Heart left ventricle (tissue), 16 donors: Measurements from ENCODE around the gene ERO1A. TPM values are rescaled to one million over a fixed set of nuclear protein-coding genes. Genes with fewer than 3 reads are reported as not detected.

Source experiments
- ATAC-seq, 4 donors: fragments of 200-7000 bp; cut with Tn5 transposase; one replicate each; pipeline ENCODE4 v1.9.1; 2020 to 2022; ENCODE audit warnings: moderate library complexity in 4 of 4, mild to moderate bottlenecking in 3 of 4, moderate number of reproducible peaks in 1 of 4
- DNase-seq, 5 donors: peaks; one replicate each; pipeline ENCODE4 v3.0.0-alpha.2; 2020
- H3K27ac ChIP-seq, 12 donors: fragments of 200-600 bp; sonication (generic) in 4 of 12; one replicate each; pipeline versions ENCODE4 v1.5.0 to v1.8.0; 2016 to 2022; ENCODE audit warnings: mild to moderate bottlenecking in 2 of 12
- H3K27me3 ChIP-seq, 9 donors: fragments of 200-600 bp; sonication (generic) in 2 of 9; one replicate each; pipeline versions ENCODE4 v1.5.1 to v1.8.0; 2016 to 2022; ENCODE audit warnings: mild to moderate bottlenecking in 3 of 9
- H3K36me3 ChIP-seq, 9 donors: fragments of 200-600 bp; sonication (generic) in 2 of 9; one replicate each; pipeline versions ENCODE4 v1.5.0 to v1.8.0; 2018 to 2022; ENCODE audit warnings: mild to moderate bottlenecking in 2 of 9
- H3K4me1 ChIP-seq, 12 donors: fragments of 200-600 bp; sonication (generic) in 4 of 12; one replicate each; pipeline versions ENCODE4 v1.5.0 to v1.8.0; 2016 to 2022; ENCODE audit warnings: mild to moderate bottlenecking in 3 of 12
- H3K4me3 ChIP-seq, 12 donors: fragments of 200-600 bp; sonication (generic) in 4 of 12; one replicate each; pipeline versions ENCODE4 v1.5.0 to v1.8.0; 2017 to 2022; ENCODE audit warnings: mild to moderate bottlenecking in 9 of 12, moderate library complexity in 4 of 12
- H3K9me3 ChIP-seq, 12 donors: fragments of 200-600 bp; sonication (generic) in 4 of 12; one replicate each; pipeline versions ENCODE4 v1.5.0 to v1.8.0; 2016 to 2022; ENCODE audit warnings: mild to moderate bottlenecking in 1 of 12
- CTCF ChIP-seq, 12 donors: fragments of 200-600 bp; sonication (generic) in 4 of 12; IDR thresholded peaks; one replicate each; pipeline versions ENCODE4 v1.5.0 to v1.8.0; 2018 to 2022; ENCODE audit warnings: antibody characterized with exemption in 12 of 12, mild to moderate bottlenecking in 5 of 12
- POLR2A ChIP-seq, 2 donors: fragments of 450-650 bp; IDR thresholded peaks; one replicate each; pipeline ENCODE4 v1.6.1; 2017; ENCODE audit warnings: antibody characterized with exemption in 2 of 2, mild to moderate bottlenecking in 2 of 2, moderate library complexity in 2 of 2
- WGBS, 4 donors: extraction: QIAGEN DNeasy Blood & Tissue Kit in 2 of 4; methylation state at CpG; one replicate each; pipeline versions ENCODE4 v1.1.5 to v1.1.7; 2013 to 2018; 5-methylcytosine and 5-hydroxymethylcytosine counted together
- intact Hi-C, 10 donors: fragments of 100-400 bp; cut with DNase I; formaldehyde crosslinking; loops; one replicate each; pipeline versions ENCODE4 v1.11.1 to v1.14.2; 2022
- polyA plus RNA-seq, 2 donors: library from polyadenylated mRNA; stranded (reverse); fragments of 200-250 nt; gene quantifications; one replicate each; pipeline ENCODE4 v1.2.3, GENCODE V29; 2013
- total RNA-seq, 9 donors: library from RNA; depleted of rRNA in 2 of 9; stranded (reverse); fragments of >200 nt in 2 of 9; fragmentation: NEBNext Ultra II Directional in 3 of 9; extraction: Animal tissue kit (Norgen Biotek cat#: 25700) in 3 of 9; gene quantifications; one replicate each; pipeline versions ENCODE4 v1.1.0 to v1.2.4, GENCODE V29; 2016 to 2023
- donor health status: ischemic (EF 13 %, LVEDD 7.1; RV severe dilation, severe dysfunction).
- donor health status: healthy with polysubstance abuse.
- donor health status: DM: no; HTN: yes; CAD: no.
- donor health status: DM: no; HTN: no; CAD: no.
- donor health status: ischemic (EF 25% LVEDD 6.9; RV normal size, moderate dysfunction).
- donor health status: ischemic (EF 25% LVEDD 5.7; RV mildly dilated, moderate dysfunction).
- donor health status: healthy.
- donor health status: DM: yes; HTN: yes; CAD: no.
- donor health status: ischemic (EF 35%, LVEDD 5.7; RV mildly dilated, moderate dysfunction).
- donor health status: nonischemic (EF 11% LVEDD 7.7; RV severe dilation, severe dysfunction).
- donor health status: DM: yes; HTN: yes; CAD: no.
- donor health status: PGD.
- donor health status: ischemic (EF 29% LVEDD 5.4; RV normal size, mild dysfunction).
- donor health status: nonischemic (EF 23%, LVEDD 6.1; RV moderate dilation, normal function).

ERO1A gene
- total and polyA plus RNA-seq, 11 donors, result 6.4 to 36.7 (median 16.3) TPM

GRCh38 chr14:52596861-52597260, 98.5 kb downstream of the ERO1A start:
- intact Hi-C loops, result no loop called here
- 78 to 98% (median 86%) methylated on average over 5 of the region's 5 CpGs for WGBS, 4 donors
- no peaks in the 10 kb centered on the region for H3K4me1 ChIP-seq
- no peak overlapping the region for H3K4me3 ChIP-seq
- H3K27me3 ChIP-seq, result no peaks in the 10 kb centered on the region
- H3K27ac ChIP-seq, result no peak overlapping the region
- TF ChIP-seq POLR2A (IDR thresholded peaks at IDR 0.05) (no peak), CTCF (IDR thresholded peaks at IDR 0.05) (no peak)
- DNase-seq (no peak), ATAC-seq (no peak)
- H3K36me3 ChIP-seq, result no peaks in the 10 kb centered on the region
- H3K9me3 ChIP-seq, result peaks cover 0 to 11% (median 0%) of the 10 kb centered on the region in 12 donors

GRCh38 chr14:52596320-52596719, 99.0 kb downstream of the ERO1A start:
- ATAC-seq (no peak), DNase-seq (no peak)
- TF ChIP-seq POLR2A (IDR thresholded peaks at IDR 0.05), result no peak
- TF ChIP-seq CTCF (IDR thresholded peaks at IDR 0.05), result no peak
- Histone ChIP-seq H3K27ac (no peak overlapping the region), H3K4me3 (no peak overlapping the region), H3K4me1 (no peaks in the 10 kb centered on the region), H3K36me3 (no peaks in the 10 kb centered on the region), H3K27me3 (no peaks in the 10 kb centered on the region), H3K9me3 (peaks cover 0 to 15% (median 0%) of the 10 kb centered on the region in 12 donors)
- 91 to 95% (median 94%) methylated on average over 9 to 10 of the region's 10 CpGs for WGBS, 4 donors
- intact Hi-C loops, result no loop called here

- Histone ChIP-seq H3K27ac (no peak overlapping the region), H3K9me3 (peaks cover 0 to 19% (median 0%) of the 10 kb centered on the region in 12 donors), H3K4me1 (no peaks in the 10 kb centered on the region), H3K4me3 (no peak overlapping the region), H3K36me3 (no peaks in the 10 kb centered on the region), H3K27me3 (no peaks in the 10 kb centered on the region)
- ATAC-seq (no peak), DNase-seq (no peak)
- 92 to 99% (median 97%) methylated on average over 1 of the region's 1 CpG for WGBS, 4 donors
- TF ChIP-seq POLR2A (IDR thresholded peaks at IDR 0.05) (no peak), CTCF (IDR thresholded peaks at IDR 0.05) (no peak)
- intact Hi-C loops, result no loop called here
These were observed 105.0 kb downstream of the ERO1A start for GRCh38 chr14:52590318-52590717.

Other genes with a start within 250 kb of the ERO1A start
- 1 to 10 TPM; 3.4 to 7.1 (median 4.1) TPM for gene TXNDC16, start 143.1 kb downstream of the ERO1A start, total RNA-seq
- gene TXNDC16, start 143.1 kb downstream of the ERO1A start, polyA plus RNA-seq, result 1 to 10 TPM in 1 of 2 donors, under 1 TPM in 1; 0.72 to 2.3 TPM
- 1 to 10 TPM in 5 of 9 donors, under 1 TPM in 4; 0.67 to 1.9 (median 1.1) TPM for gene GPR137C, start 142.7 kb downstream of the ERO1A start, total RNA-seq
- gene GPR137C, start 142.7 kb downstream of the ERO1A start, polyA plus RNA-seq, result 1 to 10 TPM in 1 of 2 donors, under 1 TPM in 1; 0.61 to 1.4 TPM
- gene PSMC6, start 11.6 kb upstream of the ERO1A start, total RNA-seq, result 10 to 100 TPM; 74.3 to 90.7 (median 81.4) TPM
- 100 to 1,000 TPM in 1 of 2 donors, 10 to 100 TPM in 1; 84.4 to 141 TPM for gene PSMC6, start 11.6 kb upstream of the ERO1A start, polyA plus RNA-seq
- gene STYX, start 34.6 kb upstream of the ERO1A start, total RNA-seq, result 10 to 100 TPM; 10.6 to 16.5 (median 12.9) TPM
- gene STYX, start 34.6 kb upstream of the ERO1A start, polyA plus RNA-seq, result 1 to 10 TPM; 3.5 to 9.7 TPM
- gene GNPNAT1, start 96.0 kb upstream of the ERO1A start, total RNA-seq, result 10 to 100 TPM in 4 of 9 donors, 1 to 10 TPM in 5; 5.3 to 12.8 (median 8.0) TPM
- gene GNPNAT1, start 96.0 kb upstream of the ERO1A start, polyA plus RNA-seq, result 10 to 100 TPM in 1 of 2 donors, 1 to 10 TPM in 1; 2.7 to 19.9 TPM